CD4-positive, alpha-beta T cell treated with Interleukin-15 for 4 hours (primary cell): ENCODE results near the gene MCC.

Source experiments
- DNase-seq: peaks from one replicate; pipeline ENCODE4 v3.0.0-alpha.2; 2020; ENCODE audit warnings: low spot score

MCC gene

DNA sequence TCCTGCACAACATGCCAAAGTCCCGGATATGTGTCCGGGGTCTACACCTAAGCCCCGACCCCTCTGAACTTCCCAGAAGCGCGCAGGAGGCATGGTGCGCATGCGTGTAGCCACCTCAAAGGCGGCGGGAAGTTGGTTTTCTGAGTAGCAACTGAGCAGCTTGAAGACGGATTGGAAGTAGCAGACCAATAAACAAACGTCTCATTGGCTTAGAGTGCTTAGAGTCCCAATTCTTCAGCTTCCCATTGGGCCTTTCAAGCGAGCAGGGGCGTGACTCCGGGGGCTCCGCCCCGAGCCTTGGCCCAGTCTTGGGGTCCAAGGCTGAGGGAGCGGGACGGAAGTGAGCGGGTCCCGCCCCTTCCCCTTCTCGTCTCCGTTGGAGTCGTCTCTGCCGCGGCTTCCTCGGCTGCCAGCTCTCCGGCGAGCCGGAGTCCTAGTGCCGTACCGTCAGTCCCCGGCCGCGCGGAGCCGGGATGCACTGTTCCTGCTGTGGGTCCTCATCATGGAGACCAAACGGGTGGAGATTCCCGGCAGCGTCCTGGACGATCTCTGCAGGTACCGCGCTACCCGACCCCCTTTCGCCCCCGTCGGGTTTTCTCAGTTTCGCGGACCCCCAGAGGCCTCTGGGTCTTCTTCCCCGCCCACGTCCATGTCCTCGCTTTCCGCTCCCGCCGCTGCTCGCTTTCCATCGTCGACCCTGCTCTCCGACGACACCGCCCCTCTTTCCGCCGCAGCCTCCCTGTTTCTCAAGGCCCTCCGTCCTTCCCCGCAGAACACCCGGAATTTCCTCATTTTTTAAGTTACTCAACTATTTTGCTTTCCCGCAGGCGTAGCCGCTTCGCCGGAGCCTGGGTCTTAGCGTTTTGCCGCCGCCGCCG lies 511.6 kb downstream of the MCC start, which contains the start of gene DCP2:
TSS of gene DCP2 (plus strand) at position 367 of the 878 bp plus-strand sequence. CDS start at position 503, 136 bp downstream.
- peak; percentile 98 for DNase-seq

GRCh38 chr5:112975721-112976431 lies 512.4 kb downstream of the MCC start:
- no peak for DNase-seq

DNA sequence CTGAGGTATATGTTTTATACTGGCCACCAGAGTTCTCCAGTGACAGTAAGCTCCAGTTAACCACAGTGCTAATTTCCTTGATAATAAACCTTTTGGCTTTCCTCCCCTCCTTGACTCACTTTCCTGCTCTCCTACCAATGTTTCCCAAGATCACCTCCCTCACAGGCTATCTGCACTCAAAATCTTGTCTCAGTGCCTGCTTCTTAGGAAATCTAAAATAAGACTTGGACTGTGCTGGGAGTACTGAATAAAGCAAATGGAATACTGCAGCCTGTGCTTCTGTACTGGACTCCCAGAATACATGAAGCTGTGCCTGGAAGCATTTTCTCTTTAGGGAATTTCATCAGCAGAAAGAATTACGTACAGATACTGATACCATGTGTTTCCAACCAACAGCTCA lies 513.4 kb downstream of the MCC start:
- no peak for DNase-seq

DNA sequence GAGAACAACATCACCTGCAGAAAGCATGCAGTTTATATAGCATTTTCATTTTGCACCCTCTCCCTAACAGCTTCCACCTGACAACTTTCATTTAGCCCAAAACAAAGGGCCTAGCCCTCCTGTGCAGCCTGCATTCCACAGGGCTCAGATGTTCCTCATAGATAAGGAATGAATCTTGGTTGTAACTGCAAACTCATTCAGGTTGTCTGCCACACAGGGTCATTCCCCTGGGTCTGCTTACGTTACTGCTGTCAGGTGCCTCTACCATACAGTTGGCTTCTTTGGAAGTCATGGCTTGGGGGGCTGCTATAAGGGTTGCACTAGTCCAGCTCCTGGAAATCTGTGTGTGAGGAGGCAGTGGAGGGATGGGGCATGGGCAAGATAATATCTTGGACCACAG lies 514.3 kb downstream of the MCC start:
- no peak for DNase-seq

- DNase-seq, result no peak
These were observed 515.2 kb downstream of the MCC start for GRCh38 chr5:112973036-112973435.
